Chondrocyte (in vitro differentiated cells): ENCODE results near the gene ORC2. TPM values are rescaled to one million over a fixed set of nuclear protein-coding genes. Genes with fewer than 3 reads are reported as not detected.
"Not testable (repeated sequence)": the region's sequence is repeated elsewhere in the genome, so short reads cannot be mapped to it uniquely, and the experiment has no call there.

Experiments used
- DNase-seq: peaks from one replicate; pipeline ENCODE4 v3.0.0; 2021; ENCODE audit warnings: mixed read lengths, low spot score
- H3K27ac Mint-ChIP-seq: one replicate; pipeline ENCODE4 v1.8.0; 2021; ENCODE audit warnings: mild to moderate bottlenecking, moderate library complexity, mixed read lengths; ENCODE audit not compliant: unreplicated experiment
- H3K27me3 Mint-ChIP-seq: 2 replicates; pipeline ENCODE4 v1.8.0; 2021; ENCODE audit warnings: low read depth, mixed read lengths
- H3K36me3 Mint-ChIP-seq: 2 replicates; pipeline ENCODE4 v1.8.0; 2021; ENCODE audit warnings: low read depth, mixed read lengths
- H3K4me1 Mint-ChIP-seq: 2 replicates; pipeline ENCODE4 v1.8.0; 2021; ENCODE audit warnings: low read depth, mild to moderate bottlenecking, mixed read lengths
- H3K4me3 Mint-ChIP-seq: one replicate; pipeline ENCODE4 v1.8.0; 2021; ENCODE audit warnings: mild to moderate bottlenecking, moderate library complexity, mixed read lengths; ENCODE audit not compliant: unreplicated experiment
- H3K9me3 Mint-ChIP-seq: 2 replicates; pipeline ENCODE4 v1.8.0; 2021; ENCODE audit warnings: low read depth, mixed read lengths
- total RNA-seq: library from RNA; stranded (reverse); gene quantifications from 3 replicates; pipeline ENCODE4 v1.2.1, GENCODE V29; 2021
- TF ChIP-seq, protein P1 (sequence below): fragments of 200-600 bp; sonication (generic); IDR thresholded peaks from 2 replicates; pipeline ENCODE4 v1.5.0; 2021; ENCODE audit warnings: antibody characterized with exemption, mild to moderate bottlenecking, moderate library complexity

Gene ORC2
- total RNA-seq, 1 donor from 2014 or later = 19.2 TPM

DNA sequence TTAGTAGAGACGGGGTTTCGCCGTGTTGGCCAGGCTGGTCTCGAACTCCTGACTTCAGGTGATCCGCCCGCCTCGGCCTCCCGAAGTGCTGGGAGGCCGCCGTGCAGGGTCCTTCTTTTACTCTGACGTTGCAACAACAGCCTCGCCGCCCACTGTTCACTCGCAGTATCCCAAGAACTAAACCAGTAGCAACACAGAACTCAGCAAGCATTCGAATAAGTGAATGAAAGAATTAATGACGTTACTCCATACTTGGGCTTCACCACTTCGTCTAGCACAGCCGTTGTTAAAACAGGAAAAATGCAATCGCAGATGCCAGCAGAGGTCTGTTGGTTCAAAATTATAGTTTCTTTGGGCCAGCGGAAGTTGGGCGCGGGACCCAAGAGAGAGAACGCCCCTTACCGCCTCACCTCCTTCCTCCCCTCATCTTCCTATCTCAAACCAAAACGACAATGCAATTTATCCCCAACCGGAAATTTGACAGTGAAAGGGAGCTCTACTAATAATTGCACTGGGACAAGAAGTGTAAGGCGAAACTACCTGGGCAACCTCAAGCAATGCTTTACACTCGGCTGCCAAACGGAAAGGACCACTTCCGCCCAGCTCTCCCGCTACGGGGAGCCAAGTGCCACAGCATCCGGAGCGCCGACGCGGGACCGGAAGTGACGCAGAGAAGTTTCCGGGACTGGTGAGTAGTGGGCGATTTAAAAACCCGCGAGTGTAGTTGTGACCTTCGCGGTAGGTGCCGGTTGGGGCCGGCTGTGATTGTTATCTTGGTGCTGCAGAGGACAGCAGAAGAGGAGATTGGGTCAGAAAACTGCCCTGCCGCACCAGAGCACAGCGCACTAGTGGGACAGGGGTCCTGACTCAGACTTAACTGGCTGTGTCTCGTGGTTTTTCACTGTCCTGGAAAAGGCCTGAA lies 74.5 kb downstream of the ORC2 start, which contains the start of the genes NIF3L1 and PPIL3:
TSS of gene NIF3L1 (plus strand) at position 668 of the 922 bp plus-strand sequence. CDS start 2,573 bp downstream, outside the sequence.
TSS of gene PPIL3 (minus strand) at position 374 of the 922 bp plus-strand sequence. CDS start 1,462 bp downstream, outside the sequence.
- H3K4me3 Mint-ChIP-seq = peak within 1 kb of the TSS; percentile 97
- no peaks in the 10 kb centered on the region for H3K9me3 Mint-ChIP-seq
- peak within 1 kb of the TSS; percentile 100 for H3K27ac Mint-ChIP-seq
- peaks cover 37% of the 10 kb centered on the region for H3K4me1 Mint-ChIP-seq
- peaks cover 5% of the 10 kb centered on the region for H3K36me3 Mint-ChIP-seq
- TF ChIP-seq, protein P1, sequence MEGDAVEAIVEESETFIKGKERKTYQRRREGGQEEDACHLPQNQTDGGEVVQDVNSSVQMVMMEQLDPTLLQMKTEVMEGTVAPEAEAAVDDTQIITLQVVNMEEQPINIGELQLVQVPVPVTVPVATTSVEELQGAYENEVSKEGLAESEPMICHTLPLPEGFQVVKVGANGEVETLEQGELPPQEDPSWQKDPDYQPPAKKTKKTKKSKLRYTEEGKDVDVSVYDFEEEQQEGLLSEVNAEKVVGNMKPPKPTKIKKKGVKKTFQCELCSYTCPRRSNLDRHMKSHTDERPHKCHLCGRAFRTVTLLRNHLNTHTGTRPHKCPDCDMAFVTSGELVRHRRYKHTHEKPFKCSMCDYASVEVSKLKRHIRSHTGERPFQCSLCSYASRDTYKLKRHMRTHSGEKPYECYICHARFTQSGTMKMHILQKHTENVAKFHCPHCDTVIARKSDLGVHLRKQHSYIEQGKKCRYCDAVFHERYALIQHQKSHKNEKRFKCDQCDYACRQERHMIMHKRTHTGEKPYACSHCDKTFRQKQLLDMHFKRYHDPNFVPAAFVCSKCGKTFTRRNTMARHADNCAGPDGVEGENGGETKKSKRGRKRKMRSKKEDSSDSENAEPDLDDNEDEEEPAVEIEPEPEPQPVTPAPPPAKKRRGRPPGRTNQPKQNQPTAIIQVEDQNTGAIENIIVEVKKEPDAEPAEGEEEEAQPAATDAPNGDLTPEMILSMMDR = peak; percentile 39
- peak; percentile 98 for DNase-seq
- no peaks in the 10 kb centered on the region for H3K27me3 Mint-ChIP-seq

DNA sequence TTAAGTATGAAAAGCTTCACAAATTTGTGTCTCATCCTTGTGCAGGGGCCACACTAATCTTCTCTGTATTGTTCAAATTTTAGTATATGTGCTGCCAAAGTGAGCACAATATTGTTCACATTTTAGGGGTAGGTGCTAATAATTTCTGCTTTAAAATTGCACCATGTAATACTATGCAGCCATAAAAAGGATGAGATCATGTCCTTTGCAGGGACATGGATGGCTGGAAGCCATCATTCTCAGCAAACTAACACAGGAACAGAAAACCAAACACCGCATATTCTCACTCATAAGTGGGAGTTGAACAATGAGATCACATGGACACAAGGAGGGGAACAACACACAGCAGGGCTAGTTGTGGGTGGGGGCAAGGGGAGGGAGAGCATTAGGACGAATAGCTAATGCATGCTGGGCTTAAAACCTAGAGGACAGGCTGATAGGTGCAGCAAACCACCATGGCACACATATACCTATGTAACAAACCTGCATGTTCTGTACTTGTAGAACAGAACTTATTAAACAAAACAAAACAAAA lies 81.7 kb downstream of the ORC2 start:
- H3K4me1 Mint-ChIP-seq, DNase-seq, H3K9me3 Mint-ChIP-seq, H3K27me3 Mint-ChIP-seq, H3K4me3 Mint-ChIP-seq, H3K27ac Mint-ChIP-seq: not testable (repeated sequence)
- peaks cover 19% of the 10 kb centered on the region for H3K36me3 Mint-ChIP-seq

DNA sequence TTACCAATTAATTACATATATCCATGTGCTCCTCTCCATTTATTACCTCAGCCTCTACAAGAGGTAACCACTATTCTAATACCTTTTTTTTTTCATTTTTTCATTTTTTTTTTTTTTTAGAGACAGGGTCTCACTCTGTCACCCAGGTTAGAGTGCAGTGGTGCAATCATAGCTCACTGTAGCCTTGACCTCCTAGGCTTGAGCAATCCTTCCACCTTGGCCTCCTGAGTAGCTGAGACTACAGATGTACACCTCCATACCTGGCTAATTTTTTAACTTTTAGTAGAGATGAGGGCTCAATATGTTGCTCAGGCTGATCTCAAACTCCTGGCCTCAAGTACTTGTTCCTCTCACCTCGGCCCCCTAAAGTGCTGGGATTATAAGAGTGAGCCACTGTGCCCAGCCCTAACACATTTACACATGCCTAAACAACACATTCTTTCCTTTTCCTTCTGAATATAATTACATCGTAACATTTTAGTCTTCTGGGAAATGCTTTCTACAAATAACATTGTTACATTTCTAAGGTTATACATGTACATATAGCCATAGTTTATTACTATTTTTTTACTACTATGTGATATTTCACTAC lies 85.1 kb downstream of the ORC2 start:
- Mint-ChIP-seq H3K27me3 (no peaks in the 10 kb centered on the region), H3K4me3 (no peak overlapping the region), H3K27ac (no peak overlapping the region), H3K36me3 (peaks cover 20% of the 10 kb centered on the region), H3K4me1 (no peaks in the 10 kb centered on the region), H3K9me3 (no peaks in the 10 kb centered on the region)
- no peak for DNase-seq
- TF ChIP-seq, protein P1 = no peak

DNA sequence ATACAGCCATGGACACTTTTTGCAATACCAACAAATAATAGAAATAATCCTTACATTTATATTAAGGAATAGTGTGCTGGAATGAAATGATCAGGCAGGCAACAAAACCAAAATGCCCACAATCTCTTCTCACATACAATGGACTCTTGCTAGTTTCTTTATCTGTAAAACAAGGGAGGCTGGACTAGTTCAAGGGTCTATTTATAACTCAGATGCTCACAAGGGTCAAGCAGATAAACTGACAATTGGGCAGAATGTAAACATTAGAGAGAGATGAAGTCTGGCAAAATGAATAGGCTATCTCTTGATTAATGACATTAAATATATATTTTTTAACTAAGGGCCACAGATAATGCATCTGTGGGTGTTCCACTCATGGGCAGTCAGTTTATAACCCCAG lies 86.0 kb downstream of the ORC2 start:
- H3K4me3 Mint-ChIP-seq = no peak overlapping the region
- peaks cover 18% of the 10 kb centered on the region for H3K36me3 Mint-ChIP-seq

DNA sequence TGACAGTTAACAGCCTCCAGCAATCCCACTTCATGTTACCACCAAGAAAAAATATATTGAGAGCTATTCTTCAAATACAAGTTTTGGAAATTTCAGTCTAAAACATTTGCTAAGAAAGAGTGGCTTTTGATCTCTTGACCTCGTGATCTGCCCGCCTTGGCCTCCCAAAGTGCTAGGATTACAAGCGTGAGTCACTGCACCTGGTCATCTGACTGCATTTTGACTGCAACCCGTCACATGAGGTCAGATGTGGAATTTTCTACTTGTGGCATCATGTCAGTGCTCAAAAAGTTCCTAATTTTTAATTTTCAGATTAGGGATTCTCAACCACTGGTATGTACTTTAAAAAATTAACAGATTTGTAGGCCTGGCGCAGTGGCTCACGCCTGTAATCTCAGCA lies 89.9 kb downstream of the ORC2 start:
- TF ChIP-seq, protein P1 = no peak
- no peaks in the 10 kb centered on the region for H3K27me3 Mint-ChIP-seq
- no peak overlapping the region for H3K4me3 Mint-ChIP-seq
- no peak for DNase-seq
- no peaks in the 10 kb centered on the region for H3K9me3 Mint-ChIP-seq
- H3K4me1 Mint-ChIP-seq = no peaks in the 10 kb centered on the region
- no peak overlapping the region for H3K27ac Mint-ChIP-seq
- peaks cover 17% of the 10 kb centered on the region for H3K36me3 Mint-ChIP-seq

More for the DNA sequence above, 86.0 kb downstream of the ORC2 start:
- Mint-ChIP-seq H3K27me3 (no peaks in the 10 kb centered on the region), H3K27ac (no peak overlapping the region), H3K4me1 (no peaks in the 10 kb centered on the region), H3K9me3 (no peaks in the 10 kb centered on the region)
- TF ChIP-seq, protein P1 = no peak
- DNase-seq = no peak
